OCI-LY3 (cell line): ENCODE data around the gene YPEL5.

ENCODE experiments used
- CTCF ChIP-seq: fragments of 200-600, 300-600 bp; sonication (generic); IDR thresholded peaks from 2 replicates; pipeline ENCODE4 v1.5.1; 2014; ENCODE audit warnings: antibody characterized with exemption, low read length, low read depth
- EZH2phosphoT487 ChIP-seq: fragments of 200-600 bp; shearing (Covaris generic); IDR thresholded peaks from 2 replicates; pipeline ENCODE4 v1.6.1; 2018; ENCODE audit warnings: antibody characterized with exemption, mixed run types, low read depth

DNA sequence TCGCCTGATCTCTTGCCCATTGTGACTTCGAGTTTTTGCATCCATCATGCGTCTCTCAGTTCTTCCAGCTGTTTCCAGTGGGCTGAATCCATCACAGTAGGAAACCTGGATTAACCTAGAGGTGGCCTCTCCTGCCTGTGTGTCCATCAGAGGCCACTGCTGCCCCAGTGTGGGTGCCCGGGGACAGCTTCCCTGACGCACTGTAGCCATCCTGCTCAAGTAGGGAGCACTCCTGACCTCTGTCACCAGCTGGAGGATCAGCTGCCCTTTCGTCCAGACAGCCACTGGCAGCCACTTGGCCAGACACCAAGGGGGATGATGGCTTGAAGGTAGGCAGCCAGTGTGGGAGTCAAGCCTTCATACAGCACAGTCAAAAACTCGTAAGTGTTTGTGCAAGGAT lies 47.6 kb downstream of the YPEL5 start:
- TF ChIP-seq CTCF (no peak), EZH2phosphoT487 (no peak)
